Pons (tissue), 1 donor: ENCODE data around the gene SHISAL2A.

Experiments
- DNase-seq: peaks from one replicate; pipeline ENCODE4 v3.0.0-alpha.2; 2016; ENCODE audit warnings: low spot score

Gene SHISAL2A

DNA sequence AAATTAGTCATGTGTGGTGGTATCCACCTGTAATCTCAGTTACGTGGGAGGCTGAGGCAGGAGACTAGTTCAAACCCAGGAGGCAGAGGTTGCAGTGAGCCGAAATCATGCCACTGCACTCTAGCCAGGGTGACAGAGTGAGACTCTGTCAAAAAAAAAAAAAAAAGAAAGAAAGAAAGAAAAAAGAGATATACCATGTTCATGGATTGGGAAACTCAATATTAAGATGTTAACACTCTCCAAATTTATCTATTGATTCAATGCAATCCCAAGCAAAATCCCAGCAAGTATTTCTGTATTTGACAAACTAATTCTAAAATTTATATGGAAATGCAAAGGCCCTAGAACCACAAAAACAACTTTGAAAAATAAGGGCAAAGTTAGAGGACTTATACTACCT lies 11.0 kb upstream of the SHISAL2A start:
- no peak for DNase-seq

- DNase-seq = no peak
Measured at GRCh38 chr1:52623812-52624211, 9.2 kb upstream of the SHISAL2A start.

GRCh38 chr1:52627028-52627427 lies 5.9 kb upstream of the SHISAL2A start:
- no peak for DNase-seq

- DNase-seq = no peak
Measured at GRCh38 chr1:52628614-52629324, 4.2 kb upstream of the SHISAL2A start.

GRCh38 chr1:52629325-52629643 lies 3.7 kb upstream of the SHISAL2A start:
- DNase-seq = peak; percentile 74

DNA sequence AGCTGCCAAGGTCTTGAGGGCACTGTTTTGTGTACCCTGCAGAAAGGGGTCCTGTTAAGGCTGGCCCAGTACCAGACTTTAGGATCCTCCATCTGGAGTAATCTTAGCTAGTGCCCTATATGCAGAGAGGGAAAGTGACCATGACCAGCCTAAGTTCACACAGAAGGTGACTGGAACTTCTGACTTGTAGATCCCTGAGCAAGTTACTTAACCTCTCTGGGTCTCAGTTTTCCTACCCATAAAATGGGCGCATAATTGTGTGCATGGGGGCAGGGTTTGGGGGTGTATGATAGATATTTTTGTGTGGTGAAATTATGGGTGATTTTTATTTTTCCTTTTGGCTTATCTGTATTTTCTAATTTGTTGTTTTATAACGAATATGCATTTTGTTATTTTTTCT lies 3.3 kb upstream of the SHISAL2A start:
- DNase-seq = no peak

GRCh38 chr1:52631759-52632331 lies 1.1 kb upstream of the SHISAL2A start:
- DNase-seq = no peak

- DNase-seq = no peak
Measured at GRCh38 chr1:52633291-52633754, 355 bp downstream of the SHISAL2A start.

DNA sequence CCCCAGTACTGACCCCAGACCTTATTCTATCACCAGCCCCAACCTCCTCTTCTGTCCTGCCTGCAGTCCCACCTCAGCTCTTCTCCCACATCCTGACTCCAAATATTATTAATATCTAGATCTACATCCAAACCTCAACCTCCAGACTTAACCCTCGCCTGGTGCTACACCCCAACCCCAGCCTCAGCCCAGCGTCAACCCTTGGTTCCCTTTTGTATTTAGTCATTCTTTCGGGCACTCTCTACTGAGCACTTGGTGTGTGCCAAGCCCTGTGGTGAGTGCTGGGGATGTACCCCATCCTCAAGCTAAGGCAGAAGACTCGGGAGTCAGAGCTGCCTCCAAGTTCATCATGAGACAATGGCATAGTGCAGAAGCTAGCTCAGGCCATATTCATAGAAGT lies 1.1 kb downstream of the SHISAL2A start:
- no peak for DNase-seq

DNA sequence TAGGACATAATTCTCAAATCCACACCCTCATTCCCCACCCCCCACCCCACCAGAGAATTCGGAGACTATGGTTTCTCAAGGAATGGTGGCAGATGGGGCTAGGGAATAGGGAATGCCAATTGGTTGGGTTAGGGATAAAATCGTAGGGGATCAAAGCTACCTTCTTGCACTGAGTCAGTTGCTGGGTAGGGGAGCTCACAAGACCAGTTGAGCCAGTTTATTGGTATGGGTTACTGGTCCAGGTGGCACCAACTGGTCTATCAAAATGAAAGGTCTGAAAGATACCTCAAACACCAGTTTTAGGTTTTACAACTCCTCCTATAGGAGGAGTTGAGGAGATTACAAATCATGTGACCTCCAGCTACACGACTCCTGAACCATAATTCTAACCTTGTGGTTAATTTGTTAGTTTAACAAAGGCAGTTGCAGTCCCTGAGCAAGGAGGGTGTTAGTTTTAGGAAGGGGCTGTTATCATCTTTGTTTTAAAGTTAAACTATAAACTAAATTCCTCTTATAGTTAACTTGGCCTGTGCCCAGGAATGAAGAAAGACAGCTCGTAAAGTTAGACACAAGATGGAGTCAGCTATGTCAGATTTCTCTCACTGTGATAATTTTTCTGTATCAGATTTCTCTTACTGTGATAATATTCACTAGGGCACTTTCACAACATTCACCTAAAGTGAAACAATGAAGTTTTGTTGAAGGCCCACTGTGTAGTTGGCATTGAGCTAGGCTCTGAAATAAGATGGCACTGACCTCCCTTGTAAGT lies 2.5 kb downstream of the SHISAL2A start:
- DNase-seq = no peak

GRCh38 chr1:52636721-52637695 lies 4.0 kb downstream of the SHISAL2A start:
- peak; percentile 54 for DNase-seq

- no peak for DNase-seq
Measured at GRCh38 chr1:52637946-52638345, 5.0 kb downstream of the SHISAL2A start.

DNA sequence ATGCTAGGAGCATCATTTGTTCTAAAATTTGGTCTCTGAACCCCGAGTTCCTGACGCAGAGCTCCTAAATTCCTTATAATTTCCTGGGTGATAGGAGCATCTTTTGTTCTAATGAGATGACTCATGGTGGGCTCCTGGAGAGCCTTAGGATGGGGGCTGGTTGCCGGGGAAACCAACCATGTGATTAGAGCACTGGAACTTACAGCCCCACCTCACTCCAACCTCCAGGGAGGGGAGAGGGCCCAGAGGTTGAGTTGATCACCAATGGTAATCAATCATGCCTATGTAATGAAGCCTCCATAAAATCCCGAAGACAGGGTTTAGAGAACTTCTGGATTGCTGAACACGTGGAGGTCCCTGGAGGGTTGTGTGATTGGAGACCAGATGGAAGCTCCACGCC lies 7.7 kb downstream of the SHISAL2A start:
- no peak for DNase-seq

DNA sequence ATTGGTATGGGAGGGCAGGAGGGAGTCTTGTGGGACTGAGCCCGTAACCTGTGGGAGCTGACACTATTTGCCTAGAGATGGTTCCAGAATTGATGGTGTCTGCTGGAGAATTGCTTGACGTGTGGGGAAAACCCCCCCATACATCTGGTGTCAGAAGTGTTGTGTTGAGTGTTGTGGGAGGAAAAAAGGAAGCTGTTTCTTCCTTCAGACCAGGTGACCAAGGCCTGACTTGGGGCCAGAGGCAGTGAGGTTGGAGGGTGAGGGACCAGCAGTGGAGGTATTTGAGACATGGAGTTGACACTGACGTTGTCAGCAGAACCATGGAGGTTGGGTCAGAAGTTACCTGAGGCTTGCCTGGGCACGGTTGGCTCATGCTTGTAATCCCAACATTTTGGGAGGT lies 8.3 kb downstream of the SHISAL2A start:
- DNase-seq = peak; percentile 20

GRCh38 chr1:52645261-52645660 lies 12.3 kb downstream of the SHISAL2A start:
- no peak for DNase-seq

DNA sequence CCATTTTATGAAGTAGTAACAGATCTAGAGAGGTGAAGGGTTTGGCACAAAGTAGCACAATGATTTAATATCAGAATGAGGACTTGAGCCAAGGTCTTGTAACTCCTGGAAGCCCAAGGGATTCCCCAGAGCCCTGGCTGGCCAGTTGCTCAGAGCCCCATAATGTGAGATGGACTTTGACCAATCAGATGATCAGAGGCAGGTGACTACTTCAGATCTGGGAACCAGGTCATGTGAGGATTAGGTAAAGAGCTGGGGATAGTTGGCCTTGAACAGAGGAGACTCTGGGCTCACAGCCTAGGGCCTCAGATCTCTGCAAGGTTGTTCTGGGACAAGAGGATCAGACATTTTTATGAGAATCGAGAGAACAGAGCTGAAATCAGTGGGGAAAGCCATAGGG lies 18.9 kb downstream of the SHISAL2A start:
- no peak for DNase-seq

- no peak for DNase-seq
Measured at GRCh38 chr1:52653207-52653849, 20.4 kb downstream of the SHISAL2A start.

DNA sequence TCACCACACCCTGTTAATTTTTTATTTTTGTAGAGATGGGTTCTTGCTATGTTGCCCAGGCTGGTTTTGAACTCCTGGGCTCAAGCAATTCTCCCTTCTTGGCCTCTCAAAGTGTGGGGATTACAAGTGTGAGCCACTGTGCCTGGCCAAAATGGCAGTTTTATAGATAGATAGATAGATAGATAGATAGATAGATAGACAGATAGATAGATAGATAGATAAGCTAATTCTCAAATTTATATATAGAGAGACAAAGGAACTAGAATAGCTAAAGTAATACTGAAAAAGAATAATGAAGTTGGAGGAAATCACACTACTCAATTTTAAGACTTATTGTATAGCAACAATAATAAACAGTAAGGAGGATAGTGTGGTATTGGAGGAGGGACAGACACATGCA lies 21.1 kb downstream of the SHISAL2A start:
- DNase-seq = no peak

GRCh38 chr1:52657702-52658101 lies 24.7 kb downstream of the SHISAL2A start:
- no peak for DNase-seq

- no peak for DNase-seq
Measured at GRCh38 chr1:52658795-52659194, 25.8 kb downstream of the SHISAL2A start.

GRCh38 chr1:52659356-52659755 lies 26.4 kb downstream of the SHISAL2A start:
- DNase-seq = no peak
